Right atrium auricular region (tissue), 2 donors: ENCODE measurements around the gene ILKAP. TPM values are rescaled to one million over a fixed set of nuclear protein-coding genes. Genes with fewer than 3 reads are reported as not detected.

Experiments used
- DNase-seq: peaks from one replicate; pipeline ENCODE4 v3.0.0-alpha.2; 2019; ENCODE audit warnings: low spot score
- H3K27ac ChIP-seq, 2 donors: fragments of 200-600 bp; sonication (generic); 1 replicate in 1 of 2; 2 replicates in 1 of 2; pipeline ENCODE4 v1.5.1; 2016 to 2019
- H3K27me3 ChIP-seq, 2 donors: fragments of 200-600 bp; sonication (generic); one replicate each; pipeline versions ENCODE4 v1.5.1 to v1.6.0; 2017 to 2019
- H3K36me3 ChIP-seq: fragments of 200-600 bp; sonication (generic); one replicate; pipeline ENCODE4 v1.5.1; 2016
- H3K4me1 ChIP-seq, 2 donors: fragments of 200-600 bp; sonication (generic); one replicate each; pipeline versions ENCODE4 v1.5.1 to v1.6.0; 2017 to 2019
- H3K4me3 ChIP-seq, 2 donors: fragments of 200-600 bp; sonication (generic); 1 replicate in 1 of 2; 2 replicates in 1 of 2; pipeline ENCODE4 v1.5.1; 2017 to 2019; ENCODE audit warnings: mild to moderate bottlenecking in 1 of 2, moderate library complexity in 1 of 2
- H3K9me3 ChIP-seq, 2 donors: fragments of 200-600 bp; sonication (generic); one replicate each; pipeline ENCODE4 v1.5.1; 2019
- total RNA-seq, 2 donors: library from RNA; depleted of rRNA; stranded (reverse); fragments of >200 nt; gene quantifications; one replicate each; pipeline ENCODE4 v1.1.0, GENCODE V29; 2016
- TF ChIP-seq, protein P1 (sequence below), 2 donors: fragments of 200-600 bp; sonication (generic); IDR thresholded peaks; one replicate each; pipeline ENCODE4 v1.5.1; 2019; ENCODE audit warnings: antibody characterized with exemption in 2 of 2

Gene ILKAP
- total RNA-seq, 2 donors from 2014 or later, result 15.9 to 17.6 TPM

DNA sequence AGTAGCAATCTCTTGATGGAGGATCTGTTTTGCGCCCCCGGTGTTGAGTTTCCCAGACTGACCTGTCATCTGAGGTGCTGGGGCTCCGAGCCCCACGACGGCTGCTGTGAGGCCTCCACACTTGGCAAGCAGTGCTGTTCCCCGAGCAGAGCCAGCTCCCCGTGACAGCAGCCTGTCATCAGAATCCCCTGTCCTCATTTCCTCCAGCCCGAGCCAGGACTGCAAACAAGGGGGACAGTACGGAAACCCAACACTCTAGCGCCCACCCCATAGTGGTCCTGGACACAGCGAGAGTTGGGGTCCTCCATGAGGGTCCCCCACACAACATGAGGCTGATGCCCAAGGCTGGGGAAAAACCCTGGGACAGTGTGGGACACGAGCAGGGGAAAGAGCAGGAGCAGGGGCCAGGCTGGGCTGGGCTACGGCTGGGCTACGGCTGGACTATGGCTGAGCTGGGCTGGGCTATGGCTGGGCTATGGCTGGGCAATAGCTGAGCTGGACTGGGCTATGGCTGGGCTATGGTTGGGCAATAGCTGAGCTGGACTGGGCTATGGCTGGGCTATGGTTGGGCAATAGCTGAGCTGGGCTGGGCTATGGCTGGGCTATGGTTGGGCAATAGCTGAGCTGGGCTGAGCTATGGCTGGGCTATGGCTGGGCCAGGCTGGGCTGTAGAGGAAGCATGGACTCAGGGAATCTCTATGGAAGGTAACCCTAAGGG lies 66.5 kb downstream of the ILKAP start:
- peaks cover 0 to 57% of the 10 kb centered on the region in 2 donors for H3K4me1 ChIP-seq
- TF ChIP-seq, protein P1, sequence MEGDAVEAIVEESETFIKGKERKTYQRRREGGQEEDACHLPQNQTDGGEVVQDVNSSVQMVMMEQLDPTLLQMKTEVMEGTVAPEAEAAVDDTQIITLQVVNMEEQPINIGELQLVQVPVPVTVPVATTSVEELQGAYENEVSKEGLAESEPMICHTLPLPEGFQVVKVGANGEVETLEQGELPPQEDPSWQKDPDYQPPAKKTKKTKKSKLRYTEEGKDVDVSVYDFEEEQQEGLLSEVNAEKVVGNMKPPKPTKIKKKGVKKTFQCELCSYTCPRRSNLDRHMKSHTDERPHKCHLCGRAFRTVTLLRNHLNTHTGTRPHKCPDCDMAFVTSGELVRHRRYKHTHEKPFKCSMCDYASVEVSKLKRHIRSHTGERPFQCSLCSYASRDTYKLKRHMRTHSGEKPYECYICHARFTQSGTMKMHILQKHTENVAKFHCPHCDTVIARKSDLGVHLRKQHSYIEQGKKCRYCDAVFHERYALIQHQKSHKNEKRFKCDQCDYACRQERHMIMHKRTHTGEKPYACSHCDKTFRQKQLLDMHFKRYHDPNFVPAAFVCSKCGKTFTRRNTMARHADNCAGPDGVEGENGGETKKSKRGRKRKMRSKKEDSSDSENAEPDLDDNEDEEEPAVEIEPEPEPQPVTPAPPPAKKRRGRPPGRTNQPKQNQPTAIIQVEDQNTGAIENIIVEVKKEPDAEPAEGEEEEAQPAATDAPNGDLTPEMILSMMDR (IDR thresholded peaks at IDR 0.05), result no peak
- no peak overlapping the region for H3K4me3 ChIP-seq
- peaks cover 8% of the 10 kb centered on the region for H3K36me3 ChIP-seq
- peak; percentile 69 for DNase-seq
- no peaks in the 10 kb centered on the region for H3K27me3 ChIP-seq
- H3K9me3 ChIP-seq, result no peaks in the 10 kb centered on the region
- H3K27ac ChIP-seq, result peak overlapping the region; percentile 90 to 96

- H3K4me1 ChIP-seq, result peaks cover 0 to 44% of the 10 kb centered on the region in 2 donors
- H3K27ac ChIP-seq, result peak overlapping the region; percentile 90 to 96
- H3K4me3 ChIP-seq, result no peak overlapping the region
- TF ChIP-seq, protein P1 (IDR thresholded peaks at IDR 0.05), result no peak
- no peaks in the 10 kb centered on the region for H3K27me3 ChIP-seq
- H3K36me3 ChIP-seq, result peaks cover 2% of the 10 kb centered on the region
- H3K9me3 ChIP-seq, result no peaks in the 10 kb centered on the region
- DNase-seq, result no peak
Measured at GRCh38 chr2:238135601-238136150, 67.8 kb downstream of the ILKAP start.

GRCh38 chr2:238134393-238134785 lies 69.1 kb downstream of the ILKAP start:
- no peak overlapping the region for H3K4me3 ChIP-seq
- no peaks in the 10 kb centered on the region for H3K27me3 ChIP-seq
- no peaks in the 10 kb centered on the region for H3K36me3 ChIP-seq
- peaks cover 0 to 33% of the 10 kb centered on the region in 2 donors for H3K4me1 ChIP-seq
- H3K27ac ChIP-seq, result no peak overlapping the region
- H3K9me3 ChIP-seq, result no peaks in the 10 kb centered on the region
- DNase-seq, result no peak
- TF ChIP-seq, protein P1 (IDR thresholded peaks at IDR 0.05), result no peak

- peaks cover 0 to 28% of the 10 kb centered on the region in 2 donors for H3K4me1 ChIP-seq
Measured at GRCh38 chr2:238133499-238134392, 69.7 kb downstream of the ILKAP start.

More at GRCh38 chr2:238133499-238134392, 69.7 kb downstream of the ILKAP start:
- H3K27me3 ChIP-seq, result no peaks in the 10 kb centered on the region
- DNase-seq, result no peak
- TF ChIP-seq, protein P1 (IDR thresholded peaks at IDR 0.05), result no peak
- H3K9me3 ChIP-seq, result no peaks in the 10 kb centered on the region
- H3K4me3 ChIP-seq, result no peak overlapping the region
- no peak overlapping the region for H3K27ac ChIP-seq
- H3K36me3 ChIP-seq, result no peaks in the 10 kb centered on the region
